ENCODE data around the gene GYS2.
"Not testable (repeated sequence)": the region's sequence is repeated elsewhere in the genome, so short reads cannot be mapped to it uniquely, and the experiment has no call there.

Gene GYS2

GRCh38 chr12:21604245-21605101, at the start of gene GYS2:
TSS of gene GYS2 (minus strand) at chr12:21604847. CDS start at chr12:21604592, 255 bp downstream.
- no peak for DNase-seq

GRCh38 chr12:21651821-21652220, 47.2 kb upstream of the GYS2 start:
- no peak for DNase-seq

GRCh38 chr12:21650997-21651396, 46.4 kb upstream of the GYS2 start:
- no peak for DNase-seq

GRCh38 chr12:21649034-21649433, 44.4 kb upstream of the GYS2 start:
- DNase-seq = no peak

GRCh38 chr12:21648378-21648777, 43.7 kb upstream of the GYS2 start:
- no peak for DNase-seq

GRCh38 chr12:21647179-21647578, 42.5 kb upstream of the GYS2 start:
- no peak for DNase-seq

- not testable (repeated sequence) for DNase-seq
These were observed 40.4 kb upstream of the GYS2 start for GRCh38 chr12:21645041-21645500.

- no peak for DNase-seq
These were observed 39.9 kb upstream of the GYS2 start for GRCh38 chr12:21644516-21644915.

- no peak for DNase-seq
These were observed 39.1 kb upstream of the GYS2 start for GRCh38 chr12:21643758-21644157.

- no peak for DNase-seq
These were observed 38.2 kb upstream of the GYS2 start for GRCh38 chr12:21642707-21643389.

GRCh38 chr12:21638054-21638891, 33.6 kb upstream of the GYS2 start:
- DNase-seq = no peak

GRCh38 chr12:21634245-21634644, 29.6 kb upstream of the GYS2 start:
- DNase-seq = no peak

GRCh38 chr12:21631367-21631766, 26.7 kb upstream of the GYS2 start:
- DNase-seq = no peak

GRCh38 chr12:21627924-21628323, 23.3 kb upstream of the GYS2 start:
- DNase-seq = no peak

- DNase-seq = no peak
These were observed 13.9 kb upstream of the GYS2 start for GRCh38 chr12:21618566-21618965.

- DNase-seq = no peak
These were observed 12.4 kb upstream of the GYS2 start for GRCh38 chr12:21617030-21617429.

- no peak for DNase-seq
These were observed 10.8 kb upstream of the GYS2 start for GRCh38 chr12:21615431-21615830.

- no peak for DNase-seq
These were observed 9.9 kb upstream of the GYS2 start for GRCh38 chr12:21614506-21614905.

- DNase-seq = no peak
These were observed 9.3 kb upstream of the GYS2 start for GRCh38 chr12:21613931-21614330.

- DNase-seq = no peak
These were observed 3.5 kb upstream of the GYS2 start for GRCh38 chr12:21608196-21608595.

GRCh38 chr12:21607701-21608100, 3.1 kb upstream of the GYS2 start:
- DNase-seq = no peak

GRCh38 chr12:21606175-21606574, 1.5 kb upstream of the GYS2 start:
- no peak for DNase-seq

GRCh38 chr12:21602774-21603173, 1.9 kb downstream of the GYS2 start:
- no peak for DNase-seq
